Neuronal stem cell (in vitro differentiated cells): ENCODE measurements around the gene C2CD2L.

Experiments
- DNase-seq: peaks from one replicate; pipeline ENCODE4 v3.0.0-alpha.2; 2013; ENCODE audit warnings: low spot score
- H2AFZ ChIP-seq: one replicate; pipeline ENCODE4 v1.6.1; 2013; ENCODE audit warnings: mild to moderate bottlenecking, low read length, inconsistent platforms
- H2AK5ac ChIP-seq: 2 replicates; pipeline ENCODE4 v1.6.1; 2013; ENCODE audit warnings: low read depth, mild to moderate bottlenecking, inconsistent platforms, low read length, moderate library complexity, mixed read lengths
- H2BK120ac ChIP-seq: 2 replicates; pipeline ENCODE4 v1.6.1; 2013; ENCODE audit warnings: low read depth, mild to moderate bottlenecking, inconsistent platforms, low read length, moderate library complexity, mixed read lengths
- H2BK12ac ChIP-seq: one replicate; pipeline ENCODE4 v1.6.1; 2013; ENCODE audit warnings: low read length, inconsistent platforms
- H2BK15ac ChIP-seq: 2 replicates; pipeline ENCODE4 v1.6.1; 2013; ENCODE audit warnings: mild to moderate bottlenecking, low read length, inconsistent platforms, mixed read lengths
- H2BK5ac ChIP-seq: one replicate; pipeline ENCODE4 v1.6.1; 2013; ENCODE audit warnings: inconsistent platforms, mild to moderate bottlenecking, low read length, moderate library complexity
- H3K14ac ChIP-seq: one replicate; pipeline ENCODE4 v1.6.1; 2013; ENCODE audit warnings: low read length, inconsistent platforms
- H3K18ac ChIP-seq: 2 replicates; pipeline ENCODE4 v1.6.1; 2013; ENCODE audit warnings: low read length, inconsistent platforms
- H3K23ac ChIP-seq: 2 replicates; pipeline ENCODE4 v1.6.1; 2013; ENCODE audit warnings: low read depth, mild to moderate bottlenecking, mixed read lengths, low read length, inconsistent platforms; ENCODE audit not compliant: poor library complexity
- H3K27ac ChIP-seq: replicated peaks from 3 replicates; pipeline ENCODE4 v1.5.1; 2013; ENCODE audit warnings: low read length, inconsistent platforms
- H3K27me3 ChIP-seq, 3 experiments: 2 replicates each; pipeline ENCODE4 v1.6.1; 2013; ENCODE audit warnings: low read length in 3 of 3, mild to moderate bottlenecking in 2 of 3, inconsistent platforms in 1 of 3, low read depth in 1 of 3, mixed read lengths in 1 of 3, moderate library complexity in 1 of 3; ENCODE audit not compliant: control insufficient read depth in 3 of 3, insufficient read depth in 3 of 3
- H3K36me3 ChIP-seq, 2 donors: replicated peaks in 1 of 2; 2 replicates each; pipeline ENCODE4 v1.6.1; 2013; ENCODE audit warnings: low read length in 2 of 2; ENCODE audit not compliant: control insufficient read depth in 2 of 2, insufficient read depth in 2 of 2
- H3K4ac ChIP-seq: 2 replicates; pipeline ENCODE4 v1.6.1; 2013; ENCODE audit warnings: inconsistent platforms, mild to moderate bottlenecking, low read length, moderate library complexity
- H3K4me1 ChIP-seq, 2 donors: 1 replicate in 1 of 2; 2 replicates in 1 of 2; pipeline ENCODE4 v1.6.1; 2013; ENCODE audit warnings: low read length in 2 of 2, low read depth in 1 of 2; ENCODE audit not compliant: control insufficient read depth in 2 of 2, insufficient read depth in 1 of 2
- H3K4me2 ChIP-seq: one replicate; pipeline ENCODE4 v1.6.1; 2013; ENCODE audit warnings: mild to moderate bottlenecking, low read length, inconsistent platforms; ENCODE audit not compliant: insufficient read depth, poor library complexity, severe bottlenecking
- H3K4me3 ChIP-seq, 2 donors: 2 replicates each; pipeline ENCODE4 v1.5.1; 2013; ENCODE audit warnings: low read length in 2 of 2, mild to moderate bottlenecking in 2 of 2, inconsistent platforms in 1 of 2, moderate library complexity in 1 of 2
- H3K79me1 ChIP-seq: one replicate; pipeline ENCODE4 v1.6.1; 2013; ENCODE audit warnings: low read depth, mild to moderate bottlenecking, inconsistent platforms, low read length, moderate library complexity
- H3K9ac ChIP-seq: one replicate; pipeline ENCODE4 v1.6.1; 2013; ENCODE audit warnings: mild to moderate bottlenecking, low read depth, low read length, inconsistent platforms; ENCODE audit not compliant: poor library complexity
- H3K9me3 ChIP-seq, 2 donors: replicated peaks in 1 of 2; 2 replicates each; pipeline versions ENCODE3 to v1.6.1; 2013; ENCODE audit warnings: low read length in 2 of 2, mild to moderate bottlenecking in 2 of 2, inconsistent platforms in 1 of 2, low read depth in 1 of 2, mixed read lengths in 1 of 2, moderate library complexity in 1 of 2; ENCODE audit not compliant: control insufficient read depth in 2 of 2, insufficient read depth in 1 of 2
- H4K8ac ChIP-seq: one replicate; pipeline ENCODE4 v1.6.1; 2013; ENCODE audit warnings: low read depth, mild to moderate bottlenecking, inconsistent platforms, low read length, moderate library complexity
- H4K91ac ChIP-seq: one replicate; pipeline ENCODE4 v1.6.1; 2013; ENCODE audit warnings: low read length, low read depth, mild to moderate bottlenecking, inconsistent platforms; ENCODE audit not compliant: poor library complexity
- WGBS, 2 donors: extraction: QIAGEN DNeasy Blood & Tissue Kit; methylation state at CpG; one replicate each; pipeline ENCODE4 v1.1.7; 2013; ENCODE audit warnings: missing lambda C conversion rate in 2 of 2, mixed read lengths in 1 of 2; ENCODE audit not compliant: insufficient read length in 2 of 2, insufficient replicate concordance in 1 of 2; ENCODE audit errors: extremely low coverage in 2 of 2; 5-methylcytosine and 5-hydroxymethylcytosine counted together

C2CD2L gene

GRCh38 chr11:119065369-119065768 is 41.8 kb upstream of the C2CD2L start:
- Histone ChIP-seq H3K4me3 (no peak overlapping the region), H3K4me2 (no peak overlapping the region), H2AK5ac (no peak overlapping the region), H2BK12ac (no peak overlapping the region), H2AFZ (no peak overlapping the region), H3K9ac (no peak overlapping the region), H4K91ac (no peak overlapping the region), H2BK120ac (no peak overlapping the region), H3K9me3 (no peaks in the 10 kb centered on the region), H3K4ac (no peak overlapping the region), H4K8ac (no peak overlapping the region), H3K14ac (no peak overlapping the region), H2BK5ac (no peak overlapping the region), H3K36me3 (peaks cover 4 to 8% of the 10 kb centered on the region in 2 donors), H3K27ac (no peak overlapping the region), H3K79me1 (peaks cover 2% of the 10 kb centered on the region), H3K27me3 (no peaks in the 10 kb centered on the region), H2BK15ac (no peak overlapping the region), H3K18ac (no peak overlapping the region), H3K23ac (no peak overlapping the region), H3K4me1 (peaks cover 0 to 2% of the 10 kb centered on the region in 2 donors)
- no CpG with 5 or more reads among the region's 4 CpGs for WGBS, 2 donors
- no peak for DNase-seq

GRCh38 chr11:119067371-119068222 is 39.5 kb upstream of the C2CD2L start, which contains the start of gene VPS11:
Gene VPS11, plus strand, starts transcription at chr11:119067818. Its CDS starts 6 bp downstream, at chr11:119067824.
- H3K23ac ChIP-seq, result peak within 1 kb of the TSS; percentile 11
- H2AK5ac ChIP-seq, result no peak within 1 kb of the TSS
- no peak within 1 kb of the TSS for H2BK5ac ChIP-seq
- H4K8ac ChIP-seq, result no peak within 1 kb of the TSS
- H3K9me3 ChIP-seq, result no peaks in the 10 kb centered on the region
- no peak within 1 kb of the TSS for H2BK12ac ChIP-seq
- DNase-seq, result peak; percentile 88
- H2AFZ ChIP-seq, result peak within 1 kb of the TSS; percentile 85
- H2BK120ac ChIP-seq, result no peak within 1 kb of the TSS
- H3K14ac ChIP-seq, result peak within 1 kb of the TSS; percentile 82
- H3K4me3 ChIP-seq, result peak within 1 kb of the TSS; percentile 83 to 87
- H3K27ac ChIP-seq, result no peak within 1 kb of the TSS
- no peaks in the 10 kb centered on the region for H3K27me3 ChIP-seq
- H3K4me2 ChIP-seq, result peak within 1 kb of the TSS; percentile 83
- no peak within 1 kb of the TSS for H4K91ac ChIP-seq
- H3K4ac ChIP-seq, result no peak within 1 kb of the TSS
- H3K9ac ChIP-seq, result peak within 1 kb of the TSS; percentile 85
- WGBS, 2 donors, result no CpG with 5 or more reads among the region's 49 CpGs
- no peak within 1 kb of the TSS for H2BK15ac ChIP-seq
- H3K18ac ChIP-seq, result peak within 1 kb of the TSS; percentile 93
- peaks cover 9 to 27% of the 10 kb centered on the region in 2 donors for H3K36me3 ChIP-seq
- peaks cover 2% of the 10 kb centered on the region for H3K79me1 ChIP-seq
- H3K4me1 ChIP-seq, result peaks cover 0 to 2% of the 10 kb centered on the region in 2 donors

GRCh38 chr11:119077839-119078238 is 29.3 kb upstream of the C2CD2L start:
- Histone ChIP-seq H2BK120ac (no peak overlapping the region), H3K4ac (no peak overlapping the region), H3K79me1 (no peaks in the 10 kb centered on the region), H4K8ac (no peak overlapping the region), H2BK15ac (no peak overlapping the region), H3K27me3 (no peaks in the 10 kb centered on the region), H4K91ac (no peak overlapping the region), H3K4me3 (no peak overlapping the region), H3K18ac (no peak overlapping the region), H2BK12ac (no peak overlapping the region), H3K36me3 (peaks cover 43 to 82% of the 10 kb centered on the region in 2 donors), H2AK5ac (no peak overlapping the region), H3K23ac (no peak overlapping the region), H3K14ac (no peak overlapping the region), H2BK5ac (no peak overlapping the region), H3K9me3 (no peaks in the 10 kb centered on the region), H2AFZ (no peak overlapping the region), H3K27ac (no peak overlapping the region), H3K9ac (no peak overlapping the region), H3K4me2 (no peak overlapping the region), H3K4me1 (no peaks in the 10 kb centered on the region)
- DNase-seq, result no peak
- no CpG with 5 or more reads among the region's 11 CpGs for WGBS, 2 donors

GRCh38 chr11:119078675-119079420 is 28.3 kb upstream of the C2CD2L start:
- H2AK5ac ChIP-seq, result no peak overlapping the region
- WGBS, 2 donors, result no CpG with 5 or more reads among the region's 19 CpGs
- H3K27me3 ChIP-seq, result no peaks in the 10 kb centered on the region
- no peak overlapping the region for H2BK12ac ChIP-seq
- H3K23ac ChIP-seq, result no peak overlapping the region
- H3K4me2 ChIP-seq, result no peak overlapping the region
- H2BK15ac ChIP-seq, result no peak overlapping the region
- H3K79me1 ChIP-seq, result no peaks in the 10 kb centered on the region
- H4K8ac ChIP-seq, result no peak overlapping the region
- H3K18ac ChIP-seq, result no peak overlapping the region
- H3K4me1 ChIP-seq, result no peaks in the 10 kb centered on the region
- DNase-seq, result no peak
- no peak overlapping the region for H2BK5ac ChIP-seq
- H3K36me3 ChIP-seq, result peaks cover 35 to 72% of the 10 kb centered on the region in 2 donors
- no peak overlapping the region for H2BK120ac ChIP-seq
- peak overlapping the region; percentile 73 for H3K9ac ChIP-seq
- no peaks in the 10 kb centered on the region for H3K9me3 ChIP-seq
- no peak overlapping the region for H3K14ac ChIP-seq
- H3K4ac ChIP-seq, result no peak overlapping the region
- H4K91ac ChIP-seq, result no peak overlapping the region
- no peak overlapping the region for H2AFZ ChIP-seq
- H3K27ac ChIP-seq, result no peak overlapping the region
- no peak overlapping the region for H3K4me3 ChIP-seq
